A549 treated with RU486 at 1 μM for 4 hours (cell line): ENCODE results near the gene CLEC19A. TPM values are rescaled to one million over a fixed set of nuclear protein-coding genes. Genes with fewer than 3 reads are reported as not detected.

Experiments
- total RNA-seq: library from RNA; stranded (reverse); fragments of 200-300 nt; extraction: Qiagen RNA extraction; gene quantifications from 5 replicates; pipeline ENCODE4 v1.2.3, GENCODE V29; 2022; ENCODE audit warnings: low read depth

CLEC19A gene
- 0.08 to 0.18 TPM (median 0.11 TPM) in 4 of 5 replicates, not detected in the other for total RNA-seq

GRCh38 chr16:19285431-19285830, at the start of gene CLEC19A:
TSS of gene CLEC19A (plus strand) at chr16:19285731. CDS start at chr16:19285852, 121 bp downstream.

Other genes with a start within 250 kb of the CLEC19A start
- 23.1 to 27.5 TPM (median 25.1 TPM) in 5 replicates for gene COQ7, start 218.1 kb upstream of the CLEC19A start, total RNA-seq
- gene ITPRIPL2, start 171.8 kb upstream of the CLEC19A start, total RNA-seq: 9.0 to 18.4 TPM (median 14.6 TPM) in 5 replicates
- 9.8 to 13.7 TPM (median 10.9 TPM) in 5 replicates for gene SYT17, start 117.5 kb upstream of the CLEC19A start, total RNA-seq
- 6.1 to 8.1 TPM (median 6.4 TPM) in 5 replicates for gene TMC5, start 132.2 kb downstream of the CLEC19A start, total RNA-seq
- gene GDE1, start 236.4 kb downstream of the CLEC19A start, total RNA-seq: 90.5 to 101 TPM (median 99.4 TPM) in 5 replicates
- 5.8 to 12.6 TPM (median 11.3 TPM) in 5 replicates for gene CCP110, start 238.2 kb downstream of the CLEC19A start, total RNA-seq